NK-92 treated with Interleukin-12 subunit alpha and Interleukin-12 subunit beta, amount 100 ng/mL, for 24 hours (cell line): ENCODE measurements around the gene EPB41.
"Not testable (repeated sequence)": the region's sequence is repeated elsewhere in the genome, so short reads cannot be mapped to it uniquely, and the experiment has no call there.

Source experiments
- DNase-seq: peaks from one replicate; lab custom pipeline; 2025; lab: John Stamatoyannopoulos, UW

EPB41 gene

DNA sequence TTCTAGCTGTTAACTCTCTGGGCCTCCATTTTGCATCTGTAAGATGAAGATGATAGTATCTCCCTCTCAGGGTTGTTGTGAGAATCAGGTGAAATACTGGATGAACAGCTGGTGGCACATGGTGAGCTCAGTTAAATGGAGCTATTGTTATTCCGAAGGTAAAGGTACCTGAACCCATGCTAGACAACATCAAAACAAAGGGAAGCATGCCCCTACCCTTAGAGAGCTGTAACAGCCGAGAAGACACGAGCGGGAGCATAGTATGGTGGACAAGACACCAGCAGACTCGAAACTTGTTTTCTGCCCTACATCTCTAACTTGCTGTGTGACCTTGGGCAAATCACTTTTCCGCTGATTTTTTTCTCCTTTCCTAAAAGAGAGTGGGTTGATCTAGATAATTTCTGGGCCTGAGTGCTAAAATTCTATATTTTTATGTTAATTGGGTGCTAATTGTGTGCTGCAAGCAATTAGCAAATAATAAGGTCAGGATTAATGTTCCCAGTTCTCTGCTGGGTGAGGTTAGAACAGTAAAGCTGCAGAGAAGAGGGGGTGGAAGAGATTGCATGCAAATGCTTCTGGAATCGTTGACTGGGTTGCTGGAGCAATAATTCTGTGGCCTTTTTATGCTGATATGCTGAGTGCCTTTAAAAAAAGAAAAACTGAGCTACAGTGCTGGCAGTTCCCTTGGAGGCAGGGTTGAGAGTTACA, 198.5 kb downstream of the EPB41 start:
- no peak for DNase-seq

DNA sequence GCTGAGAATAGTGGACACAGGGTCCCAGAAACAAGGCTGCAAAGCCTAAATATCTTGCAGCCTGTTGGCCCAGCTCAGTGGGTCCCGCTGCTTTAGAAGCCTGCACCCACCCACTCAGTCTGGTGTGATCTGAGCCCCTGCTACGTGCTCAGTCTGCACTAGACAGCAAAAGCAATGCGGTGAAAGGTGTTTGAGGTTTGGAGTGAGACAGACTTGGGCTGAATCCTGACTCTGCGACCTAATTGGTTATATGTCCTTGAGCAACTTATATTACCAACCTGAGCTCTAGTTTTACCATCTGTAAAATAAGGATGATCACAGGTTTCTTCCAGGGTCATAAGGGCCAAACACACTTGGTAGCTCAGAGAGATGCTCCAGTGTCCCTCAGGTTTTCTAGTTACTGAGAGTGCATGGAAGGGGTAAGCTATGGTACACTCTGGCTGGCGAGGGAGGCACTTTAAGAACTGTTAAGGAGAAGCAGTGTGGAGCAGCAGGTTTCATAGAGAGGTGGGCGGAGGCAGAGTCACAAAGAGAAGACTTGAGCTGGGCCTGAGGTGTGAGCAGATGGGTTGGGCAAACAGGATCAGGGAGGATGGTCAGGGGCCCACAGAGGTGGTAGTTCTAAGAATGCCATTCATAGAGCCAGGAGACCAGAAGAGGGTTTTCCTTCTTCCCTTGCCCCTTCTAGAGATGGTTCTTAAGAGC, 199.2 kb downstream of the EPB41 start:
- no peak for DNase-seq

GRCh38 chr1:29114654-29115053, 200.3 kb downstream of the EPB41 start:
- DNase-seq: no peak

DNA sequence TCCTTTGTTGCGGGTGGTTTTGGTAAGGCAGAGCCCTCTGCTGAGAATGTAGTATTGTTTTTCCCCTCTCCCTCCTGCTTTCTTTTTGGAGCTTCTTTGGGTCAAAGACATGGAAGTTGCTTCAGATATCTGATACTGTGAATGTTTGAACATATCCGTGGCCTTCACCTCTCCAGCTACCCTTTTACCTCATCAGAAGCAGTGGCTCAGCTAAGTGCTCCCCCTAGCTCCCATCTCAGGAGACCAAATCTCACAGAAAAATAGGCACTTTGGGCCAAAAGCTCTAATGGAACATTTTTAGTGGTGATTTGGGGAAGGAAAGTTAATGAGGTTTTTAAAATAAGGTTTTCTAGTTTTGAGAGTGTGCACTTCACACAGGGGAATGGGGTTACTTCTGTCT, 203.0 kb downstream of the EPB41 start:
- DNase-seq: no peak

DNA sequence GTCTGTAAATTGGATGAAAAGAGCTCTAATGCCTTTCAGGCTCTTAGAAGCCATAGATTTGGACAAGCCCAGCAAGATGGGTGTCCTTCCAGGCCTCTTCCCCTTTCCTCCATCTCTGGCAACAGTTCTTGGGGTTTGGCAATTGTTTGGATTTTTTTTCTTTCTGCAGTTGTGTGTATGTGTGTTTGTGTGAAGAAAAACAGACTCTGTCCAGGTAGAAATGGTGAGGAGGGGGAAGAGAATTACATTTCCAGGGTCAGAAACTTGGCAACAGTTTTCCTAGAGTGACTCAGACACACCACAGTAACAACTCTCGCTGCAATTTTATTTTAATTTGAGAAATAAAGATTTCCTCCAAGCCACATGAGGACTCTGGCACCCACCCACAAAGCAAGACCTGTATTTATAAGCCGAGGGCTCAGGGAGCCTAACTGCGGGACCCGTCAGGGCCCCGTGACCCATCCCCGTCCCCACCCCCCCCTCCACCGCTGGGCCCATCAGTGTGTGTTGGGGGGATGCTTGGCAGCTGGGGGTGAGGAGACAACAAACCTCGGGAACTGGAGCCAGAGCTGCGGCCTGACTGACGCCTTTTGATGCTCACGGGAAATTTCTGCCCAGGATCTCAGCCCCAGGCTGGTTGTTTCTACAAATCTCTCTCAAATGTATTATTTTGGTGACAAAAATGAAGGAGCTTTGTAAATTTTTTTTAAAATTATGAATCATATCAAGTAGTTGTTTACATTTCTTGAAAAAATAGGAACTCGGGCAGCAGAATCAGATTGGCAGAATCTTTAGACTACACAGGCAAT, 205.0 kb downstream of the EPB41 start:
- no peak for DNase-seq

GRCh38 chr1:29120367-29120766, 206.0 kb downstream of the EPB41 start:
- DNase-seq: no peak

GRCh38 chr1:29120947-29121485, 206.6 kb downstream of the EPB41 start:
- no peak for DNase-seq

DNA sequence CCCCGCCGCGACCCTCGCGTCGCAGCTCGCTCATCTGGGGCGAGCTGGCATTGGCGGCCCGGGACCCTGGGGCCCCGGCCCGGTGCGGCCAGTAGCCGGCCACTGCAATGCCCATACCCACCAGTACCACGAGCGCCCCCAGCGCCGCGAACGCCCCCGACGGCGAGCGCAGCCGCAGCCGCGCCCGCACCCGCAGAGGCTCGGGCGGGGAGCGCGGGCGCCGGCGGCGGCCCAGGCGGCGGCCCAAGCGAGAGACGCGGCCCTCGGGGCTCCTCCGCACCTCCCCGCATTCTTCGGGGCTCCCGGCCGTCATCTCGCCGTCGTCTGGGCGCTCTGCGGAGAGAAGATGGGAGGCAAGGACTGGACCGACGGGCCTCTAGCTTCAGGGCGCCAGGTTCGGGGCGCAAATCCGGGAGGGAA, 207.2 kb downstream of the EPB41 start:
- no peak for DNase-seq

GRCh38 chr1:29121936-29122681, 207.7 kb downstream of the EPB41 start:
- no peak for DNase-seq

DNA sequence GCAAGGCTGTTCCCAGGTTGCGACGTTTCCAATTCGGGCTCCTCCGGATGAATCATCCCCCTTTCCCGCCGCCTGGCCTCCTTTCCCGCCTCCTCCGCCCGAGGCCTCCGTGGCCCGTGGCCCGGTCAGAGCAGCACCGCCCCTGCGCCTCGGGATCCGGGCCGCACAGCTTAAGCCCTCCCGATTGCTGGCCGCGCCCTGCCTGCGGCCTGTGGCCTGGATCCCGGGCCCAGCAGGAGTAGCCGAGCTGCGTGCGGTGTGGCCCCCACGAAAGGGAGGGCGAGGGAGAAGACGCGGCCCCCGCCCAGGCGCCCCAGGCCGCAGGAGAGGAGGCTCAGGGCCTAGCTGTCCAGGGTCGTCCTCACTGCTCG, 208.3 kb downstream of the EPB41 start:
- no peak for DNase-seq

DNA sequence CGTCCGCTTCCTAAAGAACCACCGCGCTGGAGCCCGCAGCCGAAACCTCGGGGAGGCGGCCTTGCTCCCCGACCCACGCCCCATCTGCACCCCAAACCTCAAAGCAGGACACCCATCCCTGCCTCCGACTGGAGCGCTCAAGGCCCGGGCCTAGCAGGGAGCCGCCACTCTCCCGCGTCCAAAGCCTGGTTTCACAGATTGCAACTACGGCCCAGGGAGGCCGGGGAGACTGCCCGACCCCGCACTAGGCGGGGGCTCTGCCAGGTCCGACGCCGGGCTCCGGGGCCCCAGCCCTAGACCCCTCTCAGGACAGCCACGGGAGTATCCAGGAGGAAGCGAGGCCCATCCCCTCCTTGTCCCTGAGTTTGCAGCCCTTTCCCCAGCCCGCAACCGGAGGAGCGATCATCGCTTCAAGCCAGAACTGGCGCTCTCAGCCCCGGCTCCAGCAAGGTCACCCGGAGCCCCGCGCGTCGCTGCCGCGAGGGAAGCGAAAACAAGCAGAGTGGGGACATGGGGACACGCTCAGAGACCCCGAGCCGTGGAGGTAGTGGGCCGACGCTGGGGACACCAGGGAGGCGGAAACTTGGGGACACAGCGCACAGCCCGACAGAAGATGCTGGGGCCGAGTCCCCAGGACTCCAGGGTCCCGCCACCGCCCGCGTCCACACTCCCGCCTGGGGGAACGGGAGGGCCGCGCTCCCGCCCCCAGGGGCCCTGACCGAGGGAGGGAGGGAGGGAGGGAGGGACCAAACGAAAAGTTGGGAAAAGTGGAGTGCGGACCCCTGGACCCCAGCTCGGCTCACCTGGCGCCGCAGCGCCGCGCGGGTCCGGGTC, 208.9 kb downstream of the EPB41 start:
- DNase-seq: no peak

DNA sequence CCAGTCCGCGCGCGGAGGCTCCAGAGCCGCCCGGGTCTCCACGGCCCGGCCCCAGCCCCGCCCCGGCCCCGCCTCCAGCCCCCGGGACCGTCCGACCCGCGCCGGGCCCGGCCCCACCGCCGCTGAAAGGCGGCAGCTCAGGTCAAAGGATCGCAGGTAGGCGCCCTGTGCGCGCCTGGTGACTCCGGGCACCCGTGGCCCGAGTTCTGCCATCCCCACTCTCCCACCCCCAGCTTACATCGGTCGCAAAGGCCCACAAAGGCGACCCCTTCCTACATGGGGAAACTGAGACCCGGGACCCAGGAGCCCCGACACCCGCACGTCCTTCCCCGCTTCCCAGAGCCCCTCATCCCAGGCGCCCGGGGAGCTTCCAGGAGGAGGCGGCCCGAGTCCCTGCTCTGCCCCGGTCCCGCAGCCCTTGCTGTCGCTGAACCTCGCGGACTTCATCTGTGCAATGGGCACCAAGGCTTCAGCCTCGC, 209.6 kb downstream of the EPB41 start, which contains the start of gene TMEM200B:
Gene TMEM200B, minus strand, starts transcription at position 17 of the 479 bp plus-strand sequence. CDS start 2,075 bp downstream, outside the sequence.
- DNase-seq: no peak

DNA sequence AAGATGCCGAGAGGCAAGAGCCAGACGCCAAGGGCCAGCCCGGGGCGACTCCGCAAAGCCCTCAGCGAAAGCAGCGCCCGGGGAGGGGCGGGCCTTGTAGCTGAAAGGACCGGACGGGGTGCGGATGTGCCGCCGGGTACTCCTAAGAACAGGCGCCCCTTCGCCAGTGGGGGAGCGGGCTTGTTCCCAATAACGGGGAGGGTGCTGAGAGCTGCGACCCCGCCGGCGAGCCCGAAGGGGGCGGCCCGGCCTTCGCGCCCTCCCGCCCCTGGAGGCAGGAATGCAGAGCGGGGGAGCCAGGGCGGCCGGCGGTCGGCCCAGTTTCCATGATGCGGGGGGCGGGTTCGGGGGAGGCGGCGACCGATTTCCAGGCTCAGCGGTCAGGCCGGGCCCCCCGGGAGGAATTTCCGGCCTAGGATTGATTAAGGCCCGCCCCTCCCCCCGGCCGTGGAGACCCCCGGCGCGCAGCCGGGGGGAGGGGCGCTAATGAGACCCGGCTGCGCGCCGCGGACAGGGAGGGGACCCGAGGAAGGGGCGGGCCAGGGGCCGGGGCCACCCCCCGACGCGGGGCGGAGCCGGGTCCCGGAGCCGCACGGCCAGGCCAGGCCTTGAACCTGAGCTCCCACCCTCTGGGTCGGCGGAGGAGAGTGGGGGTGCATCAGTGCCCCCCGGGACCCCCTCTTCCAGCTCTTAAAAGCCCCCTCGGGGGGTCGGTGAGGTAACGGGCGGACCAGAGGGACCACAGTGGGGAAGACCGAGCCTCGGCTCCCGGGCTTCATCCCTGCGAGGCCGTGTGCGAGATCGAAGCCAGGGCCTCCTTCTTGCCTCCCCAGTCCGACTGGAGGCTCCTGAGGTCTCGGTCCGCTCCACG, 210.2 kb downstream of the EPB41 start:
- no peak for DNase-seq

- no peak for DNase-seq
These were observed 210.9 kb downstream of the EPB41 start for GRCh38 chr1:29125237-29125641.

GRCh38 chr1:29125788-29126187, 211.4 kb downstream of the EPB41 start:
- no peak for DNase-seq

GRCh38 chr1:29126198-29126597, 211.8 kb downstream of the EPB41 start:
- DNase-seq: no peak

DNA sequence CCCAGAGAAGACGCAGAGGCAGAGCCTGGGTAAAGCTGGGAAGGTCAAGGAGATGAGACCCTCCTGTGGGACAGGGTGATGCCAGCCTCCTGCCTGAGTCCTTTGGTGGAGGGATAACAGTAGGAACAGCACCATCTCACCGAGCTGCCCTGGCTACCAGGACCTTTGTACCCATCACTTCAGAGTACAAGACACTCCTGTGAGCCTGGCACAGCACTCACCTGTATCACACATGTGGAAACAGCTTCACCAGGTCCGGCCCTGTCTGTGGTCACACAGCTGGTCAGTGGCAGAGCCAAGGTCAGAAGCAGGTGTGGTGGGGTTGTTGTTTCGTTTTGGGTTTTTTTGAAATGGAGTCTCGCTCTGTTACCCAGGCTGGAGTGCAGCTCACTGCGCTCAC, 214.4 kb downstream of the EPB41 start:
- DNase-seq: no peak

DNA sequence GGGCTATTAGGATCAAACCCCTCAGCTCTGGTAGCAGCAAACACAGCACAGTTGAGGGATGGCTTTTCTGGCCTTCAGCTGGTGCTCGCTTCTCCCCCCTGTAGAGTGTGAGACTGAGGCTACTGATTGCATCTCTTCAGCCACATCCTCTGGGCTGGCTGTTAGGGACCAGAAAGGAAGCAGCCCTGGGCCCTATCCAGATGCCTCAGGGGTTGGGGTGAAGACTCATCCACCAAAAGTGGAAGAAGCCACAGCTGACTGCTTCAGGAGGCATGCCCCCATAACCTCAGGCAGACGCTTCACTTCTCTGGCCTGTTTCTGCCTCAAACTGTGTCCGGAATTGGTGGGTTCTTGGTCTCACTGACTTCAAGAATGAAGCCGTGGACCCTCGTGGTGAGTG, 215.5 kb downstream of the EPB41 start:
- no peak for DNase-seq

GRCh38 chr1:29131056-29131455, 216.7 kb downstream of the EPB41 start:
- DNase-seq: not testable (repeated sequence)
